Breast epithelium (tissue), 3 donors: ENCODE results near the gene DLST.

ENCODE experiments used
- POLR2A ChIP-seq: fragments of 450-650 bp; IDR thresholded peaks from one replicate; pipeline ENCODE4 v1.6.1; 2016; ENCODE audit warnings: antibody characterized with exemption, mild to moderate bottlenecking, moderate library complexity
- POLR2AphosphoS5 ChIP-seq, 3 donors: sonication (generic); formaldehyde crosslinking; IDR thresholded peaks; one replicate each; pipeline ENCODE4 v1.6.1; 2017; ENCODE audit warnings: antibody characterized with exemption in 3 of 3
- TF ChIP-seq, protein P1 (sequence below), 3 donors: fragments of 450-650 bp; IDR thresholded peaks; one replicate each; pipeline ENCODE4 v1.5.1; 2016 to 2017; ENCODE audit warnings: antibody characterized with exemption in 3 of 3, mild to moderate bottlenecking in 3 of 3, moderate library complexity in 3 of 3

DNA sequence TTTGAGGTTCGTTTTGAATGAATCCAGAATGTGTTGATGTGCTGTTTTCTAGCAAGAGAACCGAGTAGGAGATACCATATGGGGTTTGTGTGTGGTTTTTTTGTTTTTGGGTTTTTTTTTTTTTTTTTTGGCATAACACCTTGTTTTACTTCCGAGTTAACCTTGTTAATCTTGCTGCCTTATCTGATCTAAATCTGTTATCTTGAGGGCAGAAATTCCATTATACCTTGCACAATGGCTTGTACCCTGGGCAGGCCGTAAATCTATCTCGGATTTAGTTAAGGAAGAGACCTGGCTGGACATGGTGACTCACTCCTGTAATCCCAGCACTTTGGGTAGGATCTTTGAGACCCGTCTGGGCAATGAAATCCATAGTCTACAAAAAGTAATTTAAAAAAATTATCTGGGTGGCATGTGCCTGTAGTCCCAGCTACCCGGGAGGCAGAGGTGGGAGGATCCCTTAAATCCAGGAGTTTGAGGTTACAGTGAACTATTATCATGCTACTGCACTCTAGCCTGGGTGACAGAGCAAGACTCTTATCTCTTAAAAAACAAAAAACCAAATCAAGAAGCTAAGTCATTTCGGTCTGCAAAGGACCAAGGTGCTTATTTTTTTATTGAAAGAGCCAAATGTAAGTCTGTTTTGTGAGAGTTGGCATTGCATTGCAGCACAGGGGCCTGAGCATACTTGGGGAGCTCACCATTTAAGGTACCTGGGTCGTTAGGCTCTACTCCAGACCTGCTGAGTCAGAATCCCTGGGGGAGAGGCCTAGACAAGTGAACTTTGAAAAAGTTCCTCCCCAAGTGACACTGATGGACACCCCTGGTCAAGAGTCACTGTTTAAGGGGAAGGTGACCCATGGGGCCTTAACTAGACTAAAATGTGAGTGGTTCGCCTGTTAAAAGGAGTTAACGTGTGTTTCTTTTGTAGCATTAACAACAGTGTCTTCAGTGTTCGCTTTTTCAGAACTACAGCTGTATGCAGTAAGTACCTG, 6.7 kb downstream of the DLST start:
- TF ChIP-seq, protein P1, sequence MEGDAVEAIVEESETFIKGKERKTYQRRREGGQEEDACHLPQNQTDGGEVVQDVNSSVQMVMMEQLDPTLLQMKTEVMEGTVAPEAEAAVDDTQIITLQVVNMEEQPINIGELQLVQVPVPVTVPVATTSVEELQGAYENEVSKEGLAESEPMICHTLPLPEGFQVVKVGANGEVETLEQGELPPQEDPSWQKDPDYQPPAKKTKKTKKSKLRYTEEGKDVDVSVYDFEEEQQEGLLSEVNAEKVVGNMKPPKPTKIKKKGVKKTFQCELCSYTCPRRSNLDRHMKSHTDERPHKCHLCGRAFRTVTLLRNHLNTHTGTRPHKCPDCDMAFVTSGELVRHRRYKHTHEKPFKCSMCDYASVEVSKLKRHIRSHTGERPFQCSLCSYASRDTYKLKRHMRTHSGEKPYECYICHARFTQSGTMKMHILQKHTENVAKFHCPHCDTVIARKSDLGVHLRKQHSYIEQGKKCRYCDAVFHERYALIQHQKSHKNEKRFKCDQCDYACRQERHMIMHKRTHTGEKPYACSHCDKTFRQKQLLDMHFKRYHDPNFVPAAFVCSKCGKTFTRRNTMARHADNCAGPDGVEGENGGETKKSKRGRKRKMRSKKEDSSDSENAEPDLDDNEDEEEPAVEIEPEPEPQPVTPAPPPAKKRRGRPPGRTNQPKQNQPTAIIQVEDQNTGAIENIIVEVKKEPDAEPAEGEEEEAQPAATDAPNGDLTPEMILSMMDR (IDR thresholded peaks at IDR 0.05), result no peak
- TF ChIP-seq POLR2AphosphoS5 (IDR thresholded peaks at IDR 0.05) (no peak), POLR2A (no peak)
